ENCODE results near the gene HMX1. TPM values are rescaled to one million over a fixed set of nuclear protein-coding genes. Genes with fewer than 3 reads are reported as not detected.

Gene HMX1
- total and polyA plus RNA-seq, 2 donors (not counting 3 experiments of a cell fraction or from before 2014, with no cell fraction given), result not detected

- no peaks in the 10 kb centered on the region for H4K20me1 ChIP-seq (replicated peaks; ENCODE audit: control insufficient read depth, extremely low read depth, insufficient read depth, low read length)
- no peak overlapping the region for H3K4me3 ChIP-seq (replicated peaks in 1 of 3; ENCODE audit: insufficient read depth in 1 of 3, low read depth in 1 of 3, low read length in 3 of 3)
- ChIA-PET CTCF (no interaction called here), POLR2A (no interaction called here)
- no peaks in the 10 kb centered on the region for H3K79me2 ChIP-seq (ENCODE audit: control insufficient read depth, insufficient read depth, low read length)
- FAIRE-seq, result no peak
- DNase-seq (ENCODE audit: low read depth, low spot score), result no peak
- no peak overlapping the region for H3K4me2 ChIP-seq (ENCODE audit: insufficient read depth, low read length)
- H3K4me1 ChIP-seq (ENCODE audit: control insufficient read depth, extremely low read depth, insufficient read depth, low read length), result no peaks in the 10 kb centered on the region
- no peak overlapping the region for H3K9ac ChIP-seq (replicated peaks; ENCODE audit: extremely low read depth, insufficient read depth, low read length)
- H3K36me3 ChIP-seq (ENCODE audit: control insufficient read depth in 2 of 2, extremely low read depth in 1 of 2, insufficient read depth in 2 of 2, low read length in 2 of 2), result no peaks in the 10 kb centered on the region
- H3K9me1 ChIP-seq (replicated peaks; ENCODE audit: control insufficient read depth, extremely low read depth, insufficient read depth, low read length), result no peaks in the 10 kb centered on the region
- intact Hi-C loops (cut with micrococcal nuclease), result no loop called here
- H3K9me3 ChIP-seq (replicated peaks; ENCODE audit: control insufficient read depth, insufficient read depth, low read length), result no peaks in the 10 kb centered on the region
- no TSS peak for BruUV-seq (replicated peaks)
- dilution Hi-C loops (cut with MboI; ENCODE audit: extremely low pct_ligation_motif_present, low sequenced_read_pairs), result no loop called here
- no peak overlapping the region for H2AFZ ChIP-seq (ENCODE audit: low read depth, low read length)
- no peak for TF ChIP-seq POLR2AphosphoS5 (IDR thresholded peaks at IDR 0.05; ENCODE audit: insufficient read depth, low read depth, low read length)
- H3K27ac ChIP-seq (ENCODE audit: insufficient read depth, low read depth, low read length), result no peak overlapping the region
- no peaks in the 10 kb centered on the region for H3K27me3 ChIP-seq (ENCODE audit: control insufficient read depth in 2 of 2, insufficient read depth in 2 of 2, low read length in 2 of 2)
Measured at GRCh38 chr4:8821151-8821950, 50.3 kb downstream of the HMX1 start.

GRCh38 chr4:8820178-8821102 is 51.2 kb downstream of the HMX1 start:
- no peaks in the 10 kb centered on the region for H4K20me1 ChIP-seq (replicated peaks; ENCODE audit: control insufficient read depth, extremely low read depth, insufficient read depth, low read length)
- POLR2A ChIA-PET, result no interaction called here
- no peak for FAIRE-seq

More at GRCh38 chr4:8820178-8821102, 51.2 kb downstream of the HMX1 start:
- Histone ChIP-seq H3K9me3 (replicated peaks; ENCODE audit: control insufficient read depth, insufficient read depth, low read length) (no peaks in the 10 kb centered on the region), H3K79me2 (ENCODE audit: control insufficient read depth, insufficient read depth, low read length) (no peaks in the 10 kb centered on the region), H3K9me1 (replicated peaks; ENCODE audit: control insufficient read depth, extremely low read depth, insufficient read depth, low read length) (no peaks in the 10 kb centered on the region), H3K27ac (ENCODE audit: insufficient read depth, low read depth, low read length) (no peak overlapping the region), H2AFZ (ENCODE audit: low read depth, low read length) (no peak overlapping the region), H3K9ac (replicated peaks; ENCODE audit: extremely low read depth, insufficient read depth, low read length) (no peak overlapping the region), H3K27me3 (ENCODE audit: control insufficient read depth in 2 of 2, insufficient read depth in 2 of 2, low read length in 2 of 2) (no peaks in the 10 kb centered on the region), H3K4me1 (ENCODE audit: control insufficient read depth, extremely low read depth, insufficient read depth, low read length) (no peaks in the 10 kb centered on the region), H3K36me3 (ENCODE audit: control insufficient read depth in 2 of 2, extremely low read depth in 1 of 2, insufficient read depth in 2 of 2, low read length in 2 of 2) (no peaks in the 10 kb centered on the region), H3K4me3 (replicated peaks in 1 of 3; ENCODE audit: insufficient read depth in 1 of 3, low read depth in 1 of 3, low read length in 3 of 3) (no peak overlapping the region), H3K4me2 (ENCODE audit: insufficient read depth, low read length) (no peak overlapping the region)
- CTCF ChIA-PET, result no interaction called here
- no peak for DNase-seq (ENCODE audit: low read depth, low spot score)
- intact Hi-C loops (cut with micrococcal nuclease) (no loop called here), dilution Hi-C loops (cut with MboI; ENCODE audit: extremely low pct_ligation_motif_present, low sequenced_read_pairs) (no loop called here)
- TF ChIP-seq POLR2A (IDR thresholded peaks at IDR 0.05; ENCODE audit: low read depth, low read length), result no peak
- no peak for TF ChIP-seq FOS (IDR thresholded peaks at IDR 0.05; ENCODE audit: borderline replicate concordance, insufficient read depth, low read length)
- TF ChIP-seq EZH2 (IDR thresholded peaks at IDR 0.05; ENCODE audit: borderline replicate concordance, low read depth, low read length, severe bottlenecking), result no peak
- TF ChIP-seq GATA2 (IDR thresholded peaks at IDR 0.05; ENCODE audit: insufficient read depth, insufficient read length, low read depth, low read length), result no peak
- TF ChIP-seq CTCF (IDR thresholded peaks at IDR 0.05; ENCODE audit: extremely low read depth in 1 of 2, insufficient read depth in 1 of 2, low read depth in 1 of 2, low read length in 2 of 2), result no peak
- no TSS peak for BruUV-seq (replicated peaks)
